ENCODE data around the gene CDK18.

DNA sequence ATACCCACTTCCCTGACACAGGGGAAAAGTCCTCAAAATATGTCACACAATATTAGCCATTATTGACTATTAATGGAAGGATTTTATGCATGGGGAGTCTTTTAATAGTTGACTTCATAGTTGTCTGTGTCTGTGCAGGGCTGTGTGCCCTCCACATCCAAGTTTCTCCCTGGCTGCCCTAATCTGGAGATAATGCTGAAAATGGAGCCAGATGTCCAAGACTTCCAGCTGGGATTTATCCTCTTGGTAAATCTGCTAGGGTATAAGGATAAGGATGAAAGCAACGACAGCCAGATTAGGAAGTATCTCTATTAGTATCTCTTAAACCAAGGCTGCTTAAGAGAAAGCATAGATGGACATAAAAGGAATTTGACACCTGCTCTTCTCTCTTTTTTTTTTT, 42.1 kb downstream of the CDK18 start:
- TF ChIP-seq, protein P1, sequence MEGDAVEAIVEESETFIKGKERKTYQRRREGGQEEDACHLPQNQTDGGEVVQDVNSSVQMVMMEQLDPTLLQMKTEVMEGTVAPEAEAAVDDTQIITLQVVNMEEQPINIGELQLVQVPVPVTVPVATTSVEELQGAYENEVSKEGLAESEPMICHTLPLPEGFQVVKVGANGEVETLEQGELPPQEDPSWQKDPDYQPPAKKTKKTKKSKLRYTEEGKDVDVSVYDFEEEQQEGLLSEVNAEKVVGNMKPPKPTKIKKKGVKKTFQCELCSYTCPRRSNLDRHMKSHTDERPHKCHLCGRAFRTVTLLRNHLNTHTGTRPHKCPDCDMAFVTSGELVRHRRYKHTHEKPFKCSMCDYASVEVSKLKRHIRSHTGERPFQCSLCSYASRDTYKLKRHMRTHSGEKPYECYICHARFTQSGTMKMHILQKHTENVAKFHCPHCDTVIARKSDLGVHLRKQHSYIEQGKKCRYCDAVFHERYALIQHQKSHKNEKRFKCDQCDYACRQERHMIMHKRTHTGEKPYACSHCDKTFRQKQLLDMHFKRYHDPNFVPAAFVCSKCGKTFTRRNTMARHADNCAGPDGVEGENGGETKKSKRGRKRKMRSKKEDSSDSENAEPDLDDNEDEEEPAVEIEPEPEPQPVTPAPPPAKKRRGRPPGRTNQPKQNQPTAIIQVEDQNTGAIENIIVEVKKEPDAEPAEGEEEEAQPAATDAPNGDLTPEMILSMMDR (IDR thresholded peaks at IDR 0.05) = no peak
- TF ChIP-seq POLR2AphosphoS5 (IDR thresholded peaks at IDR 0.05; ENCODE audit: insufficient read depth in 1 of 2, low read depth in 1 of 2) (no peak), POLR2A (IDR thresholded peaks at IDR 0.05) (no peak)
